Spleen (tissue), 13 donors: ENCODE results near the gene TYSND1. TPM values are rescaled to one million over a fixed set of nuclear protein-coding genes. Genes with fewer than 3 reads are reported as not detected.
A peak's percentile ranks its signal among the peaks of the same experiment; 100 is the strongest.

Experiments used
- DNase-seq: peaks from one replicate; pipeline ENCODE4 v3.0.0-alpha.2; 2020
- H3K27ac ChIP-seq, 8 donors: fragments of 200-600 bp; sonication (generic) in 7 of 8; 1 replicate in 4 of 8; 2 replicates in 4 of 8; pipeline versions ENCODE4 v1.5.0 to v1.8.0; 2016 to 2021; ENCODE audit warnings: inconsistent platforms in 4 of 8, mild to moderate bottlenecking in 4 of 8, moderate library complexity in 1 of 8
- H3K27me3 ChIP-seq, 7 donors: fragments of 200-600 bp; sonication (generic) in 6 of 7; replicated peaks in 1 of 7; 1 replicate in 4 of 7; 2 replicates in 3 of 7; pipeline versions ENCODE4 v1.5.0 to v1.8.0; 2016 to 2021; ENCODE audit warnings: inconsistent platforms in 3 of 7, mild to moderate bottlenecking in 1 of 7
- H3K36me3 ChIP-seq, 6 donors: fragments of 200-600 bp; sonication (generic) in 5 of 6; 1 replicate in 4 of 6; 2 replicates in 2 of 6; pipeline versions ENCODE4 v1.5.0 to v1.8.0; 2016 to 2021; ENCODE audit warnings: inconsistent platforms in 2 of 6
- H3K4me1 ChIP-seq, 6 donors: fragments of 200-600 bp; sonication (generic) in 5 of 6; 1 replicate in 3 of 6; 2 replicates in 3 of 6; pipeline versions ENCODE4 v1.5.0 to v1.8.0; 2016 to 2021; ENCODE audit warnings: inconsistent platforms in 3 of 6
- H3K4me3 ChIP-seq, 8 donors: fragments of 200-600 bp; sonication (generic) in 7 of 8; 1 replicate in 4 of 8; 2 replicates in 4 of 8; pipeline versions ENCODE4 v1.5.0 to v1.8.0; 2016 to 2021; ENCODE audit warnings: inconsistent platforms in 4 of 8, mild to moderate bottlenecking in 4 of 8, moderate library complexity in 2 of 8
- H3K9me3 ChIP-seq, 8 donors: fragments of 200-600 bp; sonication (generic) in 7 of 8; 1 replicate in 4 of 8; 2 replicates in 4 of 8; pipeline versions ENCODE4 v1.5.0 to v1.8.0; 2016 to 2021; ENCODE audit warnings: inconsistent platforms in 4 of 8
- CTCF ChIP-seq, 11 experiments: fragments of 200-600 bp in 7 of 11; fragments of 450-650 bp in 4 of 11; sonication (generic) in 4 of 11; IDR thresholded peaks in 8 of 11; conservative IDR thresholded peaks in 3 of 11; 1 replicate in 7 of 11; 2 replicates in 4 of 11; pipeline versions ENCODE4 v1.4.0 to v1.8.0; 2016 to 2021; ENCODE audit warnings: antibody characterized with exemption in 11 of 11, inconsistent platforms in 4 of 11, mild to moderate bottlenecking in 1 of 11
- POLR2A ChIP-seq, 3 donors: fragments of 450-650 bp; IDR thresholded peaks; one replicate each; pipeline ENCODE4 v1.5.1; 2017; ENCODE audit warnings: antibody characterized with exemption in 3 of 3, mild to moderate bottlenecking in 1 of 3
- POLR2AphosphoS5 ChIP-seq, 3 donors: sonication (generic); formaldehyde crosslinking; IDR thresholded peaks; one replicate each; pipeline ENCODE4 v1.5.1; 2017; ENCODE audit warnings: antibody characterized with exemption in 3 of 3
- WGBS, 5 donors: extraction: QIAGEN DNeasy Blood & Tissue Kit in 3 of 5; methylation state at CpG; one replicate each; pipeline versions ENCODE4 v1.1.5 to v1.1.7; 2013 to 2018; 5-methylcytosine and 5-hydroxymethylcytosine counted together
- intact Hi-C: fragments of 100-400 bp; cut with DNase I; formaldehyde crosslinking; loops from one replicate; pipeline ENCODE4 v1.15.0; 2023; ENCODE audit warnings: low total_unique reads
- long read RNA-seq, 2 donors: transcript quantifications; one replicate each; lab custom pipeline, GENCODE V29; 2026
- polyA plus RNA-seq, 3 donors: library from polyadenylated mRNA; stranded (reverse); fragments of 200-250 nt; gene quantifications; one replicate each; pipeline ENCODE4 v1.2.1, GENCODE V29; 2013
- total RNA-seq, 7 donors: library from RNA; depleted of rRNA in 3 of 7; stranded (reverse); fragments of >200 nt in 3 of 7; fragmentation: NEBNext Ultra II Directional in 4 of 7; extraction: Animal tissue kit (Norgen Biotek cat#: 25700) in 4 of 7; gene quantifications; one replicate each; pipeline versions ENCODE4 v1.1.0 to v1.2.1, GENCODE V29; 2016 to 2021
- donor health status: healthy with polysubstance abuse.
- donor health status: DM: no; HTN: no; CAD: no; lungs with moderate emphysema.
- donor health status: DM: no; HTN: no; CAD: no.
- donor health status: Bipolar disorder and iron deficiency.
- donor health status: healthy.
- donor health status: DM: no; HTN: no; CAD: no.
- donor health status: DM: yes; HTN: yes; CAD: no.

The TYSND1 gene
- total RNA-seq (10 to 100 TPM; 14.1 to 20.3 (median 16.6) TPM), polyA plus RNA-seq (10 to 100 TPM; 15.2 to 20.9 (median 19.2) TPM)
- long read RNA-seq, donor 1, transcript TYSND1-201 (4 exons, 3,644 nt) = major isoform, 8 of 12 reads
- long read RNA-seq, donor 1, partial matches to known transcripts = 0 of 12 reads
- long read RNA-seq, donor 1, other reads (novel, unspliced or antisense) = 0 of 12 reads
- long read RNA-seq, donor 2, transcript TYSND1-201 (4 exons, 3,644 nt) = major isoform, 5 of 7 reads
- long read RNA-seq, donor 2, partial matches to known transcripts = 0 of 7 reads
- long read RNA-seq, donor 2, other reads (novel, unspliced or antisense) = 0 of 7 reads

- DNase-seq = peak; percentile 97
- H3K9me3 ChIP-seq = no peaks in the 10 kb centered on the region
- peaks cover 0 to 54% (median 10%) of the 10 kb centered on the region in 6 donors for H3K36me3 ChIP-seq
- peak; percentile 75 to 94 (median 89) for TF ChIP-seq CTCF (IDR thresholded peaks at IDR 0.05 in 8 of 11, conservative IDR thresholded peaks at IDR 0.05 in 3 of 11)
- TF ChIP-seq POLR2AphosphoS5 (IDR thresholded peaks at IDR 0.05) = peak; percentile 91 to 96 (median 96)
- TF ChIP-seq POLR2A (IDR thresholded peaks at IDR 0.05) = peak in 2 of 3 donors; percentile 50 to 59
- H3K27me3 ChIP-seq = no peaks in the 10 kb centered on the region
- H3K4me3 ChIP-seq = peak within 1 kb of the TSS; percentile 57 to 96 (median 87)
- intact Hi-C loops = no loop called here
- H3K4me1 ChIP-seq = peaks cover 12 to 45% (median 28%) of the 10 kb centered on the region in 6 donors
- peak within 1 kb of the TSS; percentile 83 to 95 (median 94) for H3K27ac ChIP-seq
- 1 to 3% (median 2%) methylated on average over 30 to 39 of the region's 39 CpGs for WGBS, 5 donors
These were observed at the start of gene TYSND1 for GRCh38 chr10:70146489-70147258. Gene TYSND1 (minus strand): TSS chr10:70146700. CDS start chr10:70146586, 114 bp downstream.

DNA sequence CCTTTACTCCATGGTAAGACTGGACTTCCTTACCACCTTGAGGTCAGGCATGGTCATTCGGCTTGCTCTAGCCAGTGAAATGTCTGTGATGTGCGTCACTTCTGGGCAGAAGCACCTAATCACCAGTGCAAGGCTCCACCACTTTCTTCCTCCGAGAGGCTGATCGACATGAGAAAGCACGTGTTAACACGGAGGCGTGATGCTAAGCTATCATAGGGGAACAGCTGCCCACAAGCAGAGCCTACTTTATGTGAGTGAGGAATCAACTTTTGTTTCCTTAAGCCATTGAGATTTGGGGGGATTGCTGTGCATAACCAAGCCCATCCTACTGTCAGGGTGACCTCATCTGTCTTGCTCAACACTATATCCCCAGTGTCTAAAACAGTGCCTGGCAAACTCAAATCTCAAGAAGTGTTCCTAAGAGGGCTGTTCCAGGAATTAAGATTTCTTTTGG is 46.9 kb upstream of the TYSND1 start:
- H3K9me3 ChIP-seq = no peaks in the 10 kb centered on the region
- intact Hi-C loops = no loop called here
- 87 to 97% (median 95%) methylated on average over 7 of the region's 7 CpGs for WGBS, 5 donors
- peaks cover 0 to 63% (median 22%) of the 10 kb centered on the region in 6 donors for H3K4me1 ChIP-seq
- no peaks in the 10 kb centered on the region for H3K27me3 ChIP-seq
- H3K27ac ChIP-seq = peak overlapping the region in 4 of 8 donors; percentile 52 to 65 (median 57)
- no peak for TF ChIP-seq POLR2AphosphoS5 (IDR thresholded peaks at IDR 0.05)
- TF ChIP-seq POLR2A (IDR thresholded peaks at IDR 0.05) = no peak
- TF ChIP-seq CTCF (IDR thresholded peaks at IDR 0.05 in 8 of 11, conservative IDR thresholded peaks at IDR 0.05 in 3 of 11) = no peak
- no peak for DNase-seq
- H3K4me3 ChIP-seq = no peak overlapping the region
- H3K36me3 ChIP-seq = peaks cover 0 to 11% (median under 1%) of the 10 kb centered on the region in 6 donors

DNA sequence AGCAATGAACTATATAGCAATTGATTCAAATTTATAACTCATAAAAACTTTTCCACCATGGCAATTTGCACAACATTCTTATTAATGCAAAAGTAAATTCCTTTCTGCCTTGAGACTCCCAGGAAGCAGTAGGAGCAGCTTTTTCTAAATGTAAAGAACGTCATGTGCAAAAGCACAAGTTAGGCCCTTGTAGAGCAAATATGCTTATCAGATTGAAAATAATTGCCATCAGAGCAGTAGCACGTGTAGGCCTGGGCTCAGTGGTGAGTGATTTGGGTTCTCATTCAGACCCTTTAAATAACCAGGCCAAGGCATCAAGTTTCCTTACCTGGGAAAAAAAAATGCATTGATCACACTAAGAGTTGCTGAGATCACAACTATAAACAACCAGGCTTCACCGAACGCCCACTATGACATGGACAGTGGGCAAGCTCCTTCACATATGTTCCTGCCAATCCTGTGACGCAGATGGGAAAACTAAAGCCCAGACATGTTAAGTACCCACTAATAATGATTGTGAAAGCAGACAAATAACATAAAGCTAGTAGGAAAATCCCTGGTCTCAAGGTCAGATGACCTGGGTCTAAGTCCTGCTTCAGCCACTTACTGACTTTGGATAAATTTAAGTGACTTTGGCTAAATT is 45.9 kb upstream of the TYSND1 start:
- Histone ChIP-seq H3K27ac (peak overlapping the region in 7 of 8 donors; percentile 22 to 65 (median 52)), H3K9me3 (no peaks in the 10 kb centered on the region), H3K36me3 (peaks cover 0 to 1% (median 0%) of the 10 kb centered on the region in 6 donors), H3K4me3 (no peak overlapping the region), H3K27me3 (no peaks in the 10 kb centered on the region), H3K4me1 (peaks cover 0 to 58% (median 22%) of the 10 kb centered on the region in 6 donors)
- intact Hi-C loops = no loop called here
- WGBS, 5 donors = 61 to 84% (median 73%) methylated on average over 5 of the region's 5 CpGs
- TF ChIP-seq POLR2A (IDR thresholded peaks at IDR 0.05) (no peak), POLR2AphosphoS5 (IDR thresholded peaks at IDR 0.05) (no peak), CTCF (IDR thresholded peaks at IDR 0.05 in 8 of 11, conservative IDR thresholded peaks at IDR 0.05 in 3 of 11) (no peak)
- DNase-seq = no peak
